HG03575 (cell line): ENCODE measurements around the gene MAPRE2.

Experiments
- ATAC-seq: cut with Tn5 transposase; IDR thresholded peaks from one replicate; pipeline ENCODE4 v1.9.1; 2021; ENCODE audit not compliant: unreplicated experiment, insufficient number of reproducible peaks, low FRiP score; ENCODE audit errors: extremely low read depth

Gene MAPRE2

GRCh38 chr18:35055726-35056125, 14.5 kb downstream of the MAPRE2 start:
- no peak for ATAC-seq

GRCh38 chr18:35059280-35059927, 18.2 kb downstream of the MAPRE2 start:
- no peak for ATAC-seq

- ATAC-seq = no peak
These were observed 19.1 kb downstream of the MAPRE2 start for GRCh38 chr18:35060122-35060815.

GRCh38 chr18:35061336-35061735, 20.1 kb downstream of the MAPRE2 start:
- no peak for ATAC-seq

- no peak for ATAC-seq
These were observed 20.6 kb downstream of the MAPRE2 start for GRCh38 chr18:35061804-35062203.

- ATAC-seq = no peak
These were observed 21.2 kb downstream of the MAPRE2 start for GRCh38 chr18:35062408-35062807.

GRCh38 chr18:35063875-35064690, 22.9 kb downstream of the MAPRE2 start:
- ATAC-seq = no peak

GRCh38 chr18:35067454-35067853, 26.2 kb downstream of the MAPRE2 start:
- no peak for ATAC-seq

GRCh38 chr18:35071819-35072247, 30.6 kb downstream of the MAPRE2 start:
- ATAC-seq = peak; percentile 78

GRCh38 chr18:35072616-35073015, 31.4 kb downstream of the MAPRE2 start:
- ATAC-seq = no peak

- ATAC-seq = no peak
These were observed 32.2 kb downstream of the MAPRE2 start for GRCh38 chr18:35073186-35074105.

- ATAC-seq = no peak
These were observed 33.4 kb downstream of the MAPRE2 start for GRCh38 chr18:35074581-35074980.

- no peak for ATAC-seq
These were observed 33.9 kb downstream of the MAPRE2 start for GRCh38 chr18:35075132-35075531.

- ATAC-seq = no peak
These were observed 35.1 kb downstream of the MAPRE2 start for GRCh38 chr18:35076135-35076924.

GRCh38 chr18:35077937-35078336, 36.7 kb downstream of the MAPRE2 start:
- no peak for ATAC-seq

GRCh38 chr18:35080058-35080457, 38.8 kb downstream of the MAPRE2 start:
- ATAC-seq = no peak

- ATAC-seq = no peak
These were observed 42.0 kb downstream of the MAPRE2 start for GRCh38 chr18:35083174-35083712.
